Activated CD4-positive, alpha-beta memory T cell treated with anti-CD3 and anti-CD28 coated beads, Interleukin-2, amount 10 ng/mL, durations not matched to agents 7 days and 5 days (primary cell): ENCODE measurements around the gene WDSUB1. TPM values are rescaled to one million over a fixed set of nuclear protein-coding genes. Genes with fewer than 3 reads are reported as not detected.

ENCODE experiments used
- CTCF ChIA-PET: fragments of 350-600 bp; sonication (Branson Sonifier 250); formaldehyde crosslinking; loops from one replicate; lab custom pipeline; 2021; ENCODE audit warnings: antibody characterized with exemption, inconsistent platforms; lab: Charles Lee
- POLR2A ChIA-PET: fragments of 350-600 bp; sonication (Branson Sonifier 250); formaldehyde crosslinking; loops from one replicate; lab custom pipeline; 2021; ENCODE audit warnings: antibody characterized with exemption; lab: Charles Lee
- DNase-seq: peaks from one replicate; pipeline ENCODE4 v3.0.0-alpha.2; 2020
- H3K27ac Mint-ChIP-seq: one replicate; pipeline ENCODE4 v1.8.0; 2021; ENCODE audit warnings: mild to moderate bottlenecking, mixed read lengths
- H3K27me3 Mint-ChIP-seq: one replicate; pipeline ENCODE4 v1.8.0; 2021; ENCODE audit warnings: mixed read lengths
- H3K36me3 Mint-ChIP-seq: one replicate; pipeline ENCODE4 v1.8.0; 2021; ENCODE audit warnings: low read depth, mixed read lengths
- H3K4me1 Mint-ChIP-seq: one replicate; pipeline ENCODE4 v1.8.0; 2021; ENCODE audit warnings: mixed read lengths
- H3K4me3 Mint-ChIP-seq: one replicate; pipeline ENCODE4 v1.8.0; 2021; ENCODE audit warnings: mild to moderate bottlenecking, mixed read lengths
- H3K9me3 Mint-ChIP-seq: one replicate; pipeline ENCODE4 v1.8.0; 2021; ENCODE audit warnings: mixed read lengths
- total RNA-seq, 2 experiments: library from RNA; stranded (reverse); gene quantifications; one replicate each; pipeline ENCODE4 v1.2.3, GENCODE V29; 2021

Gene WDSUB1
- total RNA-seq = 1 to 10 TPM; 5.6 to 6.0 TPM

GRCh38 chr2:159285929-159286708 is at the start of gene WDSUB1:
Gene WDSUB1, minus strand, starts transcription at chr2:159286703. Its CDS starts 3,634 bp downstream, at chr2:159283069.
- Mint-ChIP-seq H3K4me3 (peak within 1 kb of the TSS; percentile 78), H3K27ac (peak within 1 kb of the TSS; percentile 52), H3K27me3 (no peaks in the 10 kb centered on the region), H3K36me3 (peaks cover 7% of the 10 kb centered on the region), H3K4me1 (peaks cover 23% of the 10 kb centered on the region), H3K9me3 (no peaks in the 10 kb centered on the region)
- POLR2A ChIA-PET = interaction anchor here (0.6 to 4.1 kb wide), 6 partner anchors 9 to 426 kb away, joined by 3 to 24 read pairs (median 4); partner anchors contain the start of gene MARCHF7
- CTCF ChIA-PET = interaction anchor here (0.5 kb wide), 1 partner anchor 448 kb away, joined by 4 read pairs; no protein-coding TSS in a partner anchor
- DNase-seq = no peak

GRCh38 chr2:159326569-159327255 is 40.2 kb upstream of the WDSUB1 start:
- Mint-ChIP-seq H3K27me3 (no peaks in the 10 kb centered on the region), H3K4me1 (no peaks in the 10 kb centered on the region), H3K27ac (no peak overlapping the region), H3K36me3 (peaks cover 6% of the 10 kb centered on the region), H3K9me3 (no peaks in the 10 kb centered on the region), H3K4me3 (no peak overlapping the region)
- ChIA-PET CTCF (interaction anchor here (0.6 kb wide), 1 partner anchor 780 kb away, joined by 3 read pairs; no protein-coding TSS in a partner anchor), POLR2A (no interaction called here)
- no peak for DNase-seq

GRCh38 chr2:159322419-159322818 is 35.9 kb upstream of the WDSUB1 start:
- no peak for DNase-seq
- Mint-ChIP-seq H3K27ac (no peak overlapping the region), H3K4me1 (no peaks in the 10 kb centered on the region), H3K9me3 (no peaks in the 10 kb centered on the region), H3K27me3 (no peaks in the 10 kb centered on the region), H3K4me3 (no peak overlapping the region), H3K36me3 (peaks cover 4% of the 10 kb centered on the region)
- CTCF ChIA-PET = interaction anchor here (0.7 kb wide), 1 partner anchor 188 kb away, joined by 4 read pairs; no protein-coding TSS in a partner anchor
- POLR2A ChIA-PET = no interaction called here

GRCh38 chr2:159317392-159318088 is 31.0 kb upstream of the WDSUB1 start:
- Mint-ChIP-seq H3K9me3 (no peaks in the 10 kb centered on the region), H3K36me3 (no peaks in the 10 kb centered on the region), H3K4me3 (no peak overlapping the region), H3K4me1 (no peaks in the 10 kb centered on the region), H3K27ac (no peak overlapping the region), H3K27me3 (no peaks in the 10 kb centered on the region)
- ChIA-PET POLR2A (no interaction called here), CTCF (no interaction called here)
- no peak for DNase-seq

- CTCF ChIA-PET = no interaction called here
- Mint-ChIP-seq H3K27me3 (peaks cover 9% of the 10 kb centered on the region), H3K27ac (no peak overlapping the region), H3K9me3 (peaks cover 4% of the 10 kb centered on the region), H3K4me1 (no peaks in the 10 kb centered on the region), H3K4me3 (no peak overlapping the region), H3K36me3 (no peaks in the 10 kb centered on the region)
- DNase-seq = no peak
- POLR2A ChIA-PET = no interaction called here
These were observed 21.4 kb upstream of the WDSUB1 start for GRCh38 chr2:159307942-159308341.

- Mint-ChIP-seq H3K9me3 (peaks cover 6% of the 10 kb centered on the region), H3K4me1 (no peaks in the 10 kb centered on the region), H3K36me3 (no peaks in the 10 kb centered on the region), H3K27me3 (peaks cover 12% of the 10 kb centered on the region), H3K27ac (no peak overlapping the region), H3K4me3 (no peak overlapping the region)
- ChIA-PET POLR2A (interaction anchor here (0.8 kb wide), 1 partner anchor 14 kb away, joined by 3 read pairs; the partner anchor contains the start of gene WDSUB1), CTCF (no interaction called here)
- no peak for DNase-seq
These were observed 14.1 kb upstream of the WDSUB1 start for GRCh38 chr2:159300586-159300985.

- POLR2A ChIA-PET = no interaction called here
- H3K27ac Mint-ChIP-seq = no peak overlapping the region
These were observed 12.5 kb upstream of the WDSUB1 start for GRCh38 chr2:159298967-159299366.

GRCh38 chr2:159297042-159297707 is 10.7 kb upstream of the WDSUB1 start:
- Mint-ChIP-seq H3K27me3 (peaks cover 12% of the 10 kb centered on the region), H3K4me3 (no peak overlapping the region), H3K36me3 (no peaks in the 10 kb centered on the region), H3K9me3 (no peaks in the 10 kb centered on the region), H3K4me1 (no peaks in the 10 kb centered on the region), H3K27ac (no peak overlapping the region)
- no peak for DNase-seq
- POLR2A ChIA-PET = interaction anchor here (2.4 kb wide), 1 partner anchor 10 kb away, joined by 11 read pairs; the partner anchor contains the start of gene WDSUB1
- CTCF ChIA-PET = no interaction called here

More at GRCh38 chr2:159298967-159299366, 12.5 kb upstream of the WDSUB1 start:
- no peak for DNase-seq
- CTCF ChIA-PET = no interaction called here
- Mint-ChIP-seq H3K4me3 (no peak overlapping the region), H3K36me3 (no peaks in the 10 kb centered on the region), H3K9me3 (peaks cover 1% of the 10 kb centered on the region), H3K27me3 (peaks cover 12% of the 10 kb centered on the region), H3K4me1 (no peaks in the 10 kb centered on the region)

- DNase-seq = no peak
- Mint-ChIP-seq H3K36me3 (no peaks in the 10 kb centered on the region), H3K9me3 (no peaks in the 10 kb centered on the region), H3K27ac (no peak overlapping the region), H3K4me3 (no peak overlapping the region), H3K4me1 (peaks cover 13% of the 10 kb centered on the region), H3K27me3 (no peaks in the 10 kb centered on the region)
- ChIA-PET CTCF (no interaction called here), POLR2A (no interaction called here)
These were observed 5.7 kb upstream of the WDSUB1 start for GRCh38 chr2:159292157-159292556.

- Mint-ChIP-seq H3K4me3 (no peak overlapping the region), H3K27me3 (no peaks in the 10 kb centered on the region), H3K9me3 (no peaks in the 10 kb centered on the region), H3K27ac (peak overlapping the region; percentile 13), H3K36me3 (no peaks in the 10 kb centered on the region), H3K4me1 (peaks cover 21% of the 10 kb centered on the region)
- POLR2A ChIA-PET = no interaction called here
- no peak for DNase-seq
- CTCF ChIA-PET = no interaction called here
These were observed 3.9 kb upstream of the WDSUB1 start for GRCh38 chr2:159290289-159290907.

- H3K27me3 Mint-ChIP-seq = no peaks in the 10 kb centered on the region
- no peaks in the 10 kb centered on the region for H3K9me3 Mint-ChIP-seq
- peaks cover 23% of the 10 kb centered on the region for H3K4me1 Mint-ChIP-seq
- no peak for DNase-seq
- no peak overlapping the region for H3K4me3 Mint-ChIP-seq
- ChIA-PET CTCF (no interaction called here), POLR2A (interaction anchor here (0.8 to 4.1 kb wide), 3 partner anchors 9 to 425 kb away, joined by 3 to 24 read pairs (median 11); partner anchors contain the start of gene MARCHF7)
- peaks cover 1% of the 10 kb centered on the region for H3K36me3 Mint-ChIP-seq
- no peak overlapping the region for H3K27ac Mint-ChIP-seq
These were observed 1.2 kb upstream of the WDSUB1 start for GRCh38 chr2:159287733-159288132.
